GM12892 (cell line): Measurements from ENCODE around the gene ACTR1B.

Experiments used
- POLR2A ChIP-seq: IDR thresholded peaks from 2 replicates; pipeline ENCODE4 v1.6.1; 2011; ENCODE audit warnings: low read depth, low read length, control low read depth
- POLR2AphosphoS5 ChIP-seq: IDR thresholded peaks from 2 replicates; pipeline ENCODE4 v1.6.1; 2011; ENCODE audit warnings: low read depth, low read length, control low read depth

DNA sequence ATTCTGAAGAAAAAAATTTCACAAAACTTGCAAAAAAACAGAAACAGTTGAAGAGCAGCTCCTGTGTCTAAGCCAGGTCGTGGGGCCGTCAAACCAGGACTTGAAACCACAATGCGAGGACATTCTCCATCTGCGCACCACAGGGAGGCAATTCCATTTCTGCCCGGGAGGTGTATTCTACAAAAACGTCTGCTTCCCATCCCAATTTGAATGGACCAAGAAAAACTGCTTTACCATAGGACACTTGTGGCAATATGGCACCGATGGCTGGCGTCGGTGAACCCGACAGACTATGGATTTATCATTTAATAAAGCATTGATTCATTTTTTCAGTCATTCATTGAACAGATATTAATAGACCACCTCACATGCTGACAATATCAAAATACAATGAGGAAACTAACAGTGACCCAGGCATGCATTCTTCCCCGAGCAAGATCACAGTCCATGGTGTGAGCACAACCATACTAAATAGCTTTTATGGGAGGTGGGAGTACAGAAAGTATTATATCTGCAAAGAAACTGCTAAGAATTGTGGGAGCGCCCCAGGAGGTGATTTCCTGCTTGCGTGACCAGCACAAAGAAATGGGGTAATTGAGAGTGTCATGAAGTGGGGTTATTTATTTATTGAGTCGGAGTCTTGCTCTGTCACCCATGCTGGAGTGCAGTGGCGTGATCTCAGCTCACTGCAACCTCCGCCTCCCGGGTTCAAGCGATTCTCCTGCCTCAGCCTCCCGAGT, 39.1 kb upstream of the ACTR1B start:
- TF ChIP-seq POLR2AphosphoS5 (no peak), POLR2A (no peak)
